HG02588 (cell line): ENCODE data around the gene FRYL.
"Not testable (repeated sequence)": the region's sequence is repeated elsewhere in the genome, so short reads cannot be mapped to it uniquely, and the experiment has no call there.

Experiments
- ATAC-seq: cut with Tn5 transposase; IDR thresholded peaks from one replicate; pipeline ENCODE4 v1.9.1; 2021; ENCODE audit warnings: mild to moderate bottlenecking, moderate library complexity; ENCODE audit not compliant: unreplicated experiment

The FRYL gene

DNA sequence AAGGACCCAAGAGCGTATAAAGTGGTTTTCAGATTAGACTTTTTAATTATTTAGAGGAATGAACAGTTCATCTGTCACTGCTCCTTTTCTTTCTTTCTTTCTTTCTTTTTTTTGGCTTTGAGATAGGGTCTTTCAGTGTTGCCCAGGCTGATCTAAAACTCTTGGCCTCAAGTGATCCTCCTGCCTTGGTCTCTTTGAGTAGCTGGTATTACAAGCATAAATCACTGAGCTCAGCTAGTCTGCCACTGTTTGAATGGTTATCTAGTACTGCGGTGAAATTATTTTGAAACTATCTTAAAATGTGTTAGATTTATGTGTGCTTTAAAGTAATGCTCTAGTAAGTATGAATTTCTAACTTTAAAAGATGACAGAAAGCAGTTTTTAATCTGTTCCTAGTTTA is 6.5 kb upstream of the FRYL start:
- no peak for ATAC-seq

DNA sequence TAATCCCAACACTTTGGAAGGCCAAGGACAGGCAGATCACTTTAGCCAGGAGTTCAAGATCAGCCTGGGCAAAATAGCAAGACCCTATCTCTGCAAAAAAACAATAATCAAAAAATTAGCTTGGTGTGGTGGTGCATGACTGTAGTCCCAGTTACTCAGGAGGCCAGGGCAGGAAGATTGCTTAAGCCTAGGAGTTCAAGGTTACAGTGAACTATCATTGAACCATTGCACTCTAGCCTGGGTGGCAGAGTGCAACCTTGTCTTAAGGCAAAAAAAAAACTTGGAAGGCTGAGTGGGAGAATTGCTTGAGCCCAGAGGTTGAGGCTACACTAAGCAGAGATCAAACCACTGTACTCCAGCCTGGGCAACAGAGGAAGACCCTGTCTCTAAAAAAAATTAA is 5.2 kb upstream of the FRYL start:
- ATAC-seq, result no peak

DNA sequence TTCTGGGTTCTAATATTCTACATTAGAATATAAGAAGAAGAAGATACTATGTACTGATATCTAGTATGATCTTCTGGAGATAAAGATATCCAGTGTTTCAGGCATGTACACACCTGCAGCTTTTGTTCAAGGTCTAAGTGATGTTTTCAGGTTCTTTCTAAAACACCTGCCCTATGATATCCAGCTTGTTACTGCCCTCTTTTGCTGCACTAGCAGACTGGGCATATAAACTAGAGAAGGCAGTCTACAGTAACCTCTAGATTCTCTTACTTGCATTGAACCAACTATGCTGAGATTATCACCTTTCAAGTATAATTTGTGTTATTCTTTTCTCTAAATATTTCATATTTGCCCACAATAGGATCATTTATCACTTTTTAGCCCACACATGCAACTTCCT is 1.9 kb upstream of the FRYL start:
- no peak for ATAC-seq

DNA sequence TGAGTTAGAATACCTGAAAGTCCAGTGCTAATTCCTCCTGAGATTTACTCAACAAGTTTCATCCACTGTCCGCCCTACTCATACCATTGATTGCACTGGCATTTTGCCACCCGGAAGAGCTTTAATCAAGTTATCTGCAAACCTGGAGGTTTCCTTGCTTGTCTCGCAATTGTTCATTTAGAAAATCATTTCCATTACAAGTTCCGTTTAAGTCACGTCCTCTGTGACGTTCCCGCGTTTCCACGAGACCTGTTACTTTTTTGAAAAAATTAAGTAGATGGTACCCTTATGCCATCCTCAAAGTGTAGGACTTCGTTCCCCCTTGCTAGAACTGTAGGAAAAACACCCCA is 761 bp upstream of the FRYL start:
- ATAC-seq, result no peak

DNA sequence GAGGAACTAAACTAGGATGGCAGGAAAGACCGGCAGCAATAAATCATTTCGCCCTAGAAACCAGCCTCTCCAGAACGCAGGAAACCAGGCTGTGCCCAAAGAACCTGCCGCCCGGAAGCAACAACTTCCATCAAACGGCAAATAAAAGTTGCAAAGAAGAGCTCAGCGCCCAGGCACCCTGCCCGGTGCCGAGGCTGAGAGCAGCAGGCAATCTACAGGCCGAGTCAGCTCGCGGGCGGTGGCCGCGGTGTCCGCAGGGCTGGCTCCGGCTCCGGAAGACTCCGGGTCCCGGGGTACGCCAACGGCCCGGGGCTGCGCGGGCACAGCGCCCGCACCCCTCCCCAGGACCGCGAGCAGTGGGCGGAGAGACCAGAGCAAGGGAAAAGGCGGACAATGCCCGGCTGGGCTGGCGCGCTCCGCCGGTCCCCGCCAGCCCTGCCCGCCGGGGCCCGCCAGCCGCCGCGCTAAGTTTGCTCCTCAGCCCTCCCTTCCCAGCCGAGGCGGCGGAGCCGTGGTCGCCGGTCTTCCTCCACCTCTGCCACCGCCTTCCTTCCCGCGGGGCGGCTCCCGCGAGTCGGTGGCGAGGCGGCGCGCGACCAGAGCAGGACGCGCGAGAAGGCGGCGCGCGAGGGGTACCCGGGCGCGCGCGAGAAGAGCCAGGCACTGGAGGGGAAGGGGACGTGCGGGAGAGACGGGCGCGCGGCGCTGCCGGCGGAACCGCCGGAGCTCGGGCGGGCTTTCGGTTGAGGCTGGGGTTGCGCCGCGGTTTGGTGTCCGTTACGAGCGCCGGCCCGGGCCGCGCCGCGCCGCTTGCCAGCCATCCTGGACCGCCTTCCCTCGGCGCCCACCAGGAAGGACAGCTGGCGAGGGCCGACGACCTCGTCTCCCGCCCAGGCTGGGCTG is 733 bp downstream of the FRYL start:
- peak; percentile 31 for ATAC-seq

DNA sequence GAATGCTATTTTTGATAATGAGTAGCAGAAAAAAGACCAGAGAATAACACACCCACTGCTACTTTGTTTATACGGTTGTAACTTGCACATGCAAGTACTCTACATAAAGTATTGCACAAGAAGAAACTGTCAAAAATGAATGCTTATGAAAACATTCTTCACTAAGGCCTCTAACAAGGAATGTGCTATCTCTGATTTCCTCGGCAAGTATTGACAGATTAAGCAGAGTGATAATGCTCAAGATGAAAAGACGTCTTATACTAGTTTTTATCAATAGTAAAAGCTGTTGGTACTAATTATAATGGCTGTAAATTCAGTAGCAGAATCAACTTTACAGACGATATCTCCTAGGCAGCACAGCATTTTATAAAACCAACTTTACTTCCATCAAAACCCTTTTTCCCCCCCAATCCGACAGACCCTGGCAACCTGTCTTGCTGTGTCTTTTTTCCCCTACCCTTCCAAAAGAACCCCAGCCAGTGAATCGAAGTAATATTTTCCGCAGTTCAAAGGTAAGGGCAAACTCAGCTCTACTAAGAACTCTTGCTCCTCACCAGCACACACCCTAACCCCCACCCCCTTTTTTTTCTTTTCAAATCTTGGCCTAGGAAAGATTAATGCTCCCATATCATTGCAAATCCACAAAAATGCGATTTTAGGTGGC is 1.5 kb downstream of the FRYL start:
- ATAC-seq, result no peak

DNA sequence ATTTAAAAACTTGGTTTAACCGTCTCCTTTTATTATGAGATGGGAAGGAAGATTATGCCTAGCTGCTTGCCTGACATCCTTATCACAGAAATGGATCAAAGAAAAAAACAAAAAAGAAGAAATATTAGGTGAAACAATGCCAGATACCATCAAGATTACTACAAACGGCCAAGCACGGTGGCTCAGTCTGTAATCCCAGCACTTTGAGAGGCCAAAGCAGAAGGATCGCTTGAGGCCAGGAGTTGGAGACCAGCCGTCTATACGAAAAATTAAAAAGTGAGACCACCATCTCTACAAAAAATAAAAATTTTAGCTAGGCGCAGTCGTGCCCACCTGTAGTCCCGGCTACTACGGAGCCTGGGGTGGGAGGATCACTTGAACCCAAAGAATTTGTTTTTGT is 2.3 kb downstream of the FRYL start:
- no peak for ATAC-seq

DNA sequence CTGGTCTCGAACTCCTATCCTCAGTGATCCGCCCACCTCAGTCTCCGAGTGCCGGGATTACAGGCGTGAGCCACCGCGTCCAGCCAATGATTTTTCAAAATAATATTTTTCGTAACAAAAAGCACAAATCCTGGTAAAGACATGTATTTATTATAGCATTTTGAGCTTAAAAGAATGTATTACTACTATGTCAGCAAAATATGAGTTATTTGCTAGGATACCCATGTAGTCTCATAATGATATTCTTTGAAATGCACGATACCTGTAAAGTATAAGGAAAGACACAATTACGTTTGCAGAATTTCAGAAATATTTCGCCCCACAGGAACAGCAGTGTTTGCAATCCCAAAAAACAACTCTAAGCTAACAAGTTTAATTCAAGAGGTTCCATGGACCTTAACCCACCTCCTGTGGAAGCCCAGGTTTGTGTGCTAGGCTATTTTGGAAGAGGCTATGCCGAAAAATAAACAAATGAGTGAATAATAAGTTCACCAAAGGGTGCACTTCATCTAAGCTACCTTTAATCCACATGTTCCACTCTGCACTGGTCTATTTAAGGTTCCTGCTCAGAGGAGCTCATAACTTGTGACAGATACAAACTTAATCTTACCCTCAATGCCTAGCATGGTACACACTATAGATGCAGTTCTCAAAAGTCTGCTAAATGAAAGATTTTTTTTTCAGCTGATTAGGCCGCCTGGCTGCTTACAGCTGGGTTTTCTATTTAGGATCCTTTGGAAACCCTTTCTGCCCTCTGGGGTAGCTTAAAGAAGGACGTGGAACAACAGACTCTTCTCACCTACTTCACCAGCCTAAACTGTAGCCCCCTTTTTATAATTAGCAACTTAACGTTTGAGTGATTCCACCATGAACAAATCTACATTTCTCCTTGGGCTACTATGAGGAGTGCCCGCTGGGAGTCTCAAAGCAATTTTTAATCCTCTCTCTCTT is 5.0 kb downstream of the FRYL start:
- ATAC-seq, result no peak

DNA sequence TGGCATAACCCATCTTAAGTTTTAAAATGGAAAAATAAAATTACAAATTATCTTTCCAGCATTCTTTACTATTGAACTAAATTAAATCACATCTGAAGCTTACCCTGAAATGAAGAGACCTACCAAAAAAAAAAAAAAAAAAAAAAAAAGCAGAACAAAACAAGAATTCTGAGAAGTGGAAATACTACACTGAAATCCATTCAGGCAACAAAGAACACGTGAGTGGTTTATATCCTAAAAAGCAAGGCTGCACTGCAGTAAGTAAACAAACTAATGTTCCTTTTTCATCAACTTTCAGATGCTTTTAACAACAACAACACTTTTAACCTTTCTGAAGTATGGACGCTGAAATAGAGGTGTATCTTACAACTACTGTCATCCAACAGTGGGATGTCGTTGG is 7.5 kb downstream of the FRYL start:
- no peak for ATAC-seq

DNA sequence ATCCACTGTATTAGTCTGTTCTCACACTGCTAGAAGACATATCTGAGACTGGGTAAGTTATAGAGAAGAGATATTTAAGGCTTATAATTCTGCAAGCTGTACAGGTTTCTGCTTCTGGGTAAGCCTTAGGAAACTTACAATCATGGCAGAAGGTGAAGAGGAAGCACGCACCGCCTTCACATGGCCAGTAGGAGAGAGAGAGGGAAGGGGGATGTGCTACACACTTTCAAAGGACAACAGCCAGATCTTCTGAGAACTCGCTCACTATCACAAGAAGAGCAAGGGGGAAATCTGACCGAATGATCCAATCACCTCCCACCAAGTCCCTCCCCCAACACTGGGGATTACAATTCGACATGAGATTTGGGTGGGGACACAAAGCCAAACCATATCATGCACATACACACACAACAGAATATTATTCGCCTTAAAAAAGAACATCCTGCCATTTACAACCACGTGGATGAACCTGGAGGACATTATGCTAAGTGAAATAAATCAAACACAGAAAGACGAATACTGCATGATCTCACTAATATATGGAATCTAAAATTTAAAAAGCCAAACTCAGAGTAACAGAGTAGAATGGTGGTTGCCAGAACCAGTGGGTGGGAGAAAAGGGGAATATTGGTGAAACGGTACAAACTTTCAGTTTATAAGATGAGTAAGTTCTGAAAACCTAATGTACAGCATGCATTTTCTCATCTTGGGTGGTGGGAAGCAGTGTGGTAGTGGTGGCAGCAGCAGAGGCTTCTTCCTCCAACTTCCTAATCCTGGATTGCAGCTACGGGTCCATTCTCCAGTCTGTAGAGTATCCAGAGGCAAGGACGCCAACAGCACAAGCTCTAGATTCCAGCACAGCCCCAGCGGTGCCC is 12.8 kb downstream of the FRYL start:
- no peak for ATAC-seq

DNA sequence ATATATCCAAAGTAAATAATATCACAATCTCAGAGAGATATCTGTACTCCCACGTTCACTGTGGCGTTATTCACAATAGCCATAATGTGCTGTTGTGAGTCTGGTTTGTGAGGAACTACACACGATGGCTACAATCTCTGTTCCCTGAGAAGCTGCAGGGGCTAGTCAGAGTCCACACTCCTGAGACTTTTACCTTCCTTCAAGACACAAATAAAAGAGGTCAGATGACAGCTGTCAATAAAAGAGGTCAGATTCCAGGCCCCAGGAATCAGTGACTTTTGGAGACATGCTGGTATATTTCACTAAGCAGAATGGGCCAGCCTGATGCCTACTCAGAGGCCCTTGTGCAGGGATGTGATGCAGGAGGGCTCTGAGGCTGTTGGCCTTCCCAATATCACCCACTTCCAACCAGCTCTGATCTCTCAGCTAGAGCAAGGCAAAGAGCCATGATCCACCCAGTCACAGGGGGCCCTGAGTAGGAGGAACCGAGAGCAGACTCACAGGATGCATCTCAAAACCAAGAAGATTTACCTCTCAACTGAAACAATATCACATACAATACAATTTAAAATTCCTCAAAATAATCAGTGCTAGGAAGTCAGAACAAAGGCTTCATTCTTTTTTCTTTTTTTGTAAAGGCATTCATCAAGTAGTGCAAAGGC is 13.8 kb downstream of the FRYL start:
- peak; percentile 53 for ATAC-seq

DNA sequence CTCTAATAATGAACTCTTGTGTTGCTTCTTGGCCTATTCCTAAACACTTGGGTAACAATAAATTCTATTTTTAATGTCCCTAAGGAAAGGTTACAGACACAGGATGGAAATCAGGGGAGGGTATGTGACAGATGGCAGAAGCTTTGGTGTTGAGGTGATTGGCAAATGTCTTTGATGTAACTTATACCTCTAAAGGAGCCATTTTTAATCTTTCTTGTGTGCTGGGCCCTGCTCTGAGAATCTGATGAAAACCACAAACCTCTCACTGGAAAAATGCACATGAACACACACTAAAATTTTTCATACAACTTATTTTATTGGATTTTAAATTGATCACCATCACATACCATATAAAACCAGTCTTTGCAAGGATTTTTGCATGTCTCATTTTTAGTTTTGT is 17.7 kb downstream of the FRYL start:
- no peak for ATAC-seq

DNA sequence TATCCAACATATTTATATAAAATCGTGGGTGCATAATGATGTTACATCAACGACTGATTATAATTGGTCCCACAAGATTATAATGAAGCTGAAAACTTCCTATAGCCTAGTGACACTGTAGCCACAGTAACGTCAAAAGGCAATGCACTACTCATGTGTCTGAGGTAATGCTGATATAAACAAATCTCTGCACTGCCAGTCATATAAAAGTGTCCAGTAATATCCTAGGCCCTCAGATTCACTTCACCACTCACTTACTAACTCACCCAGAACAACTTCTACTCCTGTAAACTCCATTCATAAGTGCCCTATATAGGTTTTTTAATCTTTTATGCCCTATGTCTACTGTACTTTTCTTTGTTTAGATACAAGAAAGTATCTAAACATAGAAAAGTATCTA is 18.8 kb downstream of the FRYL start:
- no peak for ATAC-seq

DNA sequence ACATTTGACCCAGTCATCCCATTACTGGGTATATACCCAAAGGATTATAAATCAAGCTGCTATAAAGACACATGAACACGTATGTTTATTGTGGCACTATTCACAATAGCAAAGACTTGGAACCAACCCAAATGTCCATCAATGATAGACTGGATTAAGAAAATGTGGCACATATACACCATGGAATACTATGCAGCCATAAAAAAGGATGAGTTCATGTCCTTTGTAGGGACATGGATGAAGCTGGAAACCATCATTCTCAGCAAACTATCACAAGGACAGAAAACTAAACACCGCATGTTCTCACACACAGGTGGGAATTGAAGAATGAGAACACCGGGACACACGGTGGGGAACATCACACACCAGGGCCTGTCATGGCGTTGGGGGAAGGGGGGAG is 21.4 kb downstream of the FRYL start:
- ATAC-seq, result not testable (repeated sequence)

DNA sequence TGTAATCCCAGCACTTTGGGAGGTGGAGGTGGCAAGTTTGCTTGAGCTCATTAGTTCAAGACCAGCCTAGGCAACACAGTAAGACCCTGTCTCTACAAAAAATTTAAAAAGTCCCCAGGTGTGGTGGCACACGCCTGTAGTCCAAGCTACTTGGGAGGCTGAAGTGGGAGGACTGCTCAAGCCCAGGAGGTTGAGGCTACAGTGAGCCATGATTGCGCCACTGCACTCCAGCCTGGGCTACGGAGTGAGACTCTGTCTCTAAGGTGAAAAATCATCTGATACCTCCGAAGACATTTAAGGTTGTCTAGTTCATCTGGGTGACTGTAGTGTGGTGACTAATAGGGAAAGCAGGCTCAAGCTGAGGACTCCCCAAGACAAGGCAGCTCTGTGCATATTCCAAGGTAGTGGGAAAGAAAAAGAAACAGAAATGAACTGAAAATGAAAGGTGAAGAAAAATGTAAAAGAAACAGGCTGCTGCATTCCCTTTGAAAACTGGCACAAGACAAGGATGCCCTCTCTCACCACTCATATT is 23.3 kb downstream of the FRYL start:
- no peak for ATAC-seq

DNA sequence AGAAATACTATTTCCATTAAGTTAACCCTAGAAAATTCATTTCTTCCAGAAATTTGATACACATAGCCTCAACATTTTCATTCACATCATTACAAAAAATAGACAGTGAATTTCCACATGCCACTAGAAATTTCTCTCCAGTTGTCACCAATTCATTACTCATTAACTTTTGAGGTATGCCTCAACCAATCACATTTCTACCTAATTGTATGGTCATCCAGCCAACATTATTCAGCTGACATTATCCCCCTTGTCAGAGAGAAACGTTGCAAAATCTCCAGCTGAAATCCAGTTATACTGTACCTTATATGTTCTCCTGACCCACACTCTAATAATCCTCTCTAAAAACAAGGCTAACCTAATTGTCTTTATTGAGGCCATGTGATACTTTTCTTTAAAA is 24.8 kb downstream of the FRYL start:
- ATAC-seq, result no peak

DNA sequence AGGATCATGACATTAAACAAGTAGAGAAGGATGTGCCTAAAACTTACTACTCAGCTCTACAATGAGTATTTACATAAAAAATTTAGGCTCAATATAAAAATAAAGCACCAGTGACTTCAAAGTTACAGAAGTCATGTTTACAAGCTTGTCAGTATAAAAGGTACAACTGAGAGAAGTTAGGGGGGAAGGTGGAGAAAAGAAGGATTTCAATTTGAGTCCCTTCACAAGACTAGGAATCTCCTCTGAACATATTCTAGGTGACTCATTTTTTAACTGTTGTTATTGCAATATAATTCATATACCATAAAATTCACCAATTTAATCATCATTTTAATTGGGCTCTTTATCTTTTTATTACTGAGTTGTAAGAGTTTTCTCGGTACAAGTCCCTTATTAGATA is 26.9 kb downstream of the FRYL start:
- ATAC-seq, result no peak

DNA sequence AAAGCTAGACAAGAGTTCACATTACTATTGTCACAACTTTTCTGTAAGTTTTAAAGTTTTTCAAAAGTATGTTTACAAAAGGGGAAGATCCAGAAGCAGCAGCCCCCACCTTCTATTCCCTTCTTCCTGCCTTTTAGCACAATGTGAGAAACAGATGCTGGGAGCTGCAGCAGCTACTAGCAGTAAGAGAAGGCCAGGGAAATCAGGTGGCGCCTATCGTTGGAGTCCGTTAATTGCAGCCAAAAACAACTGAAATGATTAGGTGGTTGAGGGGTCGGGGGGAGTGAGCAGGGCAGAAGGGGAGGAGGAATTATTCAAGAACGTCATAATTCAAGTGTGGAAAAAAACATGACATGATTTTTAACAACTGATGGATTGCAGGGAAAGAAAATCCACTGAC is 27.4 kb downstream of the FRYL start:
- ATAC-seq, result no peak

DNA sequence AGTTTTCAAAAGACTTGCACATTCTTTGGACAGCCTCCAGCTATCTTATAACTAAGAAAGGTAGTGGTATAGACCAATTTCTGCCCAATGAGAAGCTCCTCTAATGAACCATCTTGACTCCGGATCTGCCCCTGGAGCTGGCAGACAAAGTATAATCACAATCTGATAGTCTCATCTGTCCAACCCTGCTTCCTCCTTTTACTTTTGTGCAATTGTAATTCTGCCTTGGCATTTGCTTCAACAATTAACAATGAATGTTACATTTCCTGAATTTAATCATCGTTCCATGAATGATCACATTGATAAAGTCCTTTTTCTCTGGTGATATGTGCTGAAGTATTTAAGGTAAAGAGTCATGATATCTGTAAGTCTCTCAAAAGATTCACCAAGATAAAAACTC is 27.8 kb downstream of the FRYL start:
- ATAC-seq, result no peak
